ENCODE measurements around the gene CROCC. TPM values are rescaled to one million over a fixed set of nuclear protein-coding genes. Genes with fewer than 3 reads are reported as not detected.
"Not testable (repeated sequence)": the region's sequence is repeated elsewhere in the genome, so short reads cannot be mapped to it uniquely, and the experiment has no call there.

Gene CROCC
- total RNA-seq, 1 experiment from 2014 or later = 9.4 TPM

DNA sequence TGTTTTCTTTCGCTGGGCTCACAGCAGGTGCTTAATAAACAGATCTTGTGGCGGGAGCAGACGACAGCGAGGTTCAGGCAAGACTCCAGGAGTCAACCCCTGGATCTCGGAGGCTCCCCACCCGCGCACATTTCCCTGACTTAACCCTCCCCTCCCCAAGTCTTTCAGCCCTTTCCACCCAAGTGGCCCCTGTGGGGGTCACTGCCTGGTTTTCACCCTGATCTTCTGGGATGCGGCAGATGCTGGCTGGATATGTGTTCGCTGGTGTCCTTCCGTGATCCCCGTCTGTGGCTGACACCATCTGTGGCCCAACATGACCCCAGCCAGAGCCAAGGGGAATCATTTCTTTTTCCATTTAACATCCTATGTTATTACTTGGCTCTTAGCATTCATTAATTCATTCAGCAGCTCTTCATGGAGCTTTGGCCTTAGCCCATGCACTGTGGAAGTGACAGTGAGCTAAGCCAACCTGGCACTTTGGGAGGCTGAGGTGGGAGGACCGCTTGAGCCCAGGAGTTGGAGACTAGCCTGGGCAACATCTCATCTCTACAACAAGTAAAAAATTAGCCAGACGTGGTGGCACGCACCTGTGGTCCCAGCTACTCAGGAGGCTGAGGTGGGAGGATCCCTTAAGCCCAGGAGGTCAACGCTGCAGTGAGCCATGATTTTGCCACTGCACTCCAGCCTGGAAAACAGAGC lies 6.7 kb upstream of the CROCC start:
- not testable (repeated sequence) for DNase-seq (ENCODE audit: low read depth)

DNA sequence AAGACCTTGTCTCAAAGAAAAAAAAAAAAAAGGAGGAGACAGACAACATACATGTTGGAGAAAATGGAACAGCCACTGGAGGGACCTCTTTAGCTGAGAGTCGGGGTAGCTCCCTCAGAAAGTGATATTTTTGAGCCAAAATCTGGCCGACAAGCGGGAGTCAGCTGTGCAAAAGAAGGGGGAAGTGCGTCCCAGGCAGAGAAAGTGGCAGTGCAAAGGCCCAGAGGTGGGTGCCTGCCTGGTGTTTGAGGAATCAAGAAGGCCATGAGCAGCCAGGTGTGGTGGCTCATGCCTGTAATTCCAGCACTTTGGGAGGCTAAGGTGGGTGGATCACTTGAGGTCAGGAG lies 6.1 kb upstream of the CROCC start:
- peak; percentile 11 for DNase-seq (ENCODE audit: low read depth)

DNA sequence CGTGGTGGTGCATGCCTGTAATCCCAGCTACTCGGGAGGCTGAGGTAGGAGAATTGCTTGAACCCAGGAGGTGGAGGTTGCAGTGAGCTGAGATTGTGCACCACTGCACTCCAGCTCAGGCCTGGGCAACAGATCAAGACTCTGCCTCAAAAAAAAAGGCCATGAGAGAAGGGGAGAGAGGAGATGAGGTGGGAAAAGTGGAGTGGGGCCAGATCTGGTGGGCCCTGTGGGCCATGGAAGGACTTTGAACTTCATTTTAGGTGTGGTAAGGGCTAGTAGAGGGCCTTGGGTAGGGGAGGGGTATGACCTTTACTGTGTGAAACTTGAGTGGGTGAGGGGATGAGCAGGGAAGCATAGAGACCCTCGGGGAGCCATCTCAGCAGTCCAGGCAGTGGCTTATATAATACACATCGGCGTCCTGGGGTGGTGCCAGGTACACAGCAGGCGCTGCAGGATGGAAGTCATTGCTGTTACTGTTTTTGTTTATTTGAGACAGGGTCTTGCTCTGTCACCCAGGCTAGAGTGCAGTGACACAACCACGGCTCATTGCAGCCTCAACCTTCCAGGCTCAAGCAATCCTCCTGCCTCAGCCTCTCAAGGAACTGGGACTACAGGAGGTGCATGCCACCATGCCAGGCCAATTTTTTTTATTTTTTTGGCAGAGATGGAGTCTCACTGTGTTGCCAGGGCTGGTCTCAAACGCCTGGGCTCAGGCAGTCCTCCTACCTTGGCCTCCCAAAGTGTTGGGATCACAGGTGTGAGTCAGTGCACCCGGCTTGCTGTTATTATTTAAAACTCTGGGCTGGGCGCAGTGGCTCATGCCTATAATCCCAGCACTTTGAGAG lies 5.5 kb upstream of the CROCC start:
- not testable (repeated sequence) for DNase-seq (ENCODE audit: low read depth)

DNA sequence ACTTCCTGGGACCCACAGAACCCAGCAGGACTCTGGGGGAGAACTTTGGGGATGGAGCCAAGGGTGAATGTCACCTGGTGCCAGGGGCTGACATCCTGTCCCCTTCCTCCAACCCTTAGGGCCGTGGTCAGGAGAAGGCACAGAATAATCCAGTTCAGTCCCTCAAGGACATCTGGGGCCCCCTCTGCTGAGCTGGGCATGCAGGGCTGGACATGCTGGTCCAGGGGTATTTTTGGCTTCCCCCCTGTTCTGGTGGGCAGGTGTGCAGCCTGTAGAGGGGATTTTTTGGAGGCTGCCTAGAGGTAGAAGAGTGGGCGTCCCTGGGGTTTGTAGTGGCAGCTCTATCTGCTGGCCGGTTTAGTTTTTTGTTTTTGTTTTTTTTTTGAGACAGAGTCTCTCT lies 3.4 kb upstream of the CROCC start:
- no peak for DNase-seq (ENCODE audit: low read depth)

DNA sequence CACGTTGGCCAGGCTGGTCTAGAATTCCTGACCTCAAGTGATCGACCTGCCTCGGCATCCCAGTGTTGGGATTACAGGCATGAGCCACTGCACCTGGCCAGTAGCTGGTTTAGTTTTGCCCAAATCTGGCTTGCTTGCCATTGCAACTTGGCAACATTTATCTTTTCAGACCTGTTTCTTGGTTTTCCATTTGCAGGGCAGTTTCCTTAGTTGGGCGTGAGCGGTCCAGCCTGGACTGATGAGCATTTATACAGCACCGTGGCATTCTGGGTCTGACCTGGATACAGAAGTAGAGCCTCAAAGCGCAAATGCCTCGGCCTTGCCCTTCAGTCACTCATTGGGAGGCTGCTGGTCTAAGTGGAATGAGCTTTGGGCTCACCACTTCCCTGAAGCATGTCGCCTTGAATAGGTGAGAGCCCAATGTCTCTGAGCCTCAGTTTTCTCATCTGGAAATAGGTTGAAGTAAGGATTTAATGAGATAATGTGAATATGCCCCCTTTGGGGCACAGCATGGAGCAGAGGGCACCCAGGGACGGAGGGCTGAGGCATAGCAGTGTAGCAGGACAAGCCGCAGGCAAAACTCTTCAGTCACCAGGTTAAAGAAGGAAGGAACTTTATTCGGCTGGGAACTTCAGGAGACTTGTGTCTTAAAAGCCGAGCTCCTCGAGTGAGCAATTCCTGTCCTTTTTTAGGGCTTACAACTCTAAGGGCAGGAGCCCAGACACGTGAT lies 2.6 kb upstream of the CROCC start:
- DNase-seq (ENCODE audit: low read depth) = not testable (repeated sequence)

DNA sequence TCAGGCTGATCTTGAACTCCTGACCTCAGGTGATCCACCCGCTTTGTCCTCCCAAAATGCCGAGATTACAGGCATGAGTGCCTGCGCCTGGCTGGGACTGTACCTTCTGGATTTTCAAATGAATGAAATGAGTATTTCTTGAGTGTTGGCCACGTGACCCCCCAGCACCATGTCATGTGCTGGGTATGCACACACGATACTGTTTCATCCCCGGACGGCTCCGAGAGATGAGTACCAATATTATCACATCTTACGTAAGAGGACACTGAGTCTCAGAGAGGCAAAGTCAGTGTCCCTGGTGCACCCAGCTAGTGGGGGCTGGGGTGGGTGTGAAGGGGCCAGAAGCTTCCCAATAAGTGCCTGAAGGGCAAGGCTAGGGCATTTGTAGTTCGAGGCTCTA lies 780 bp upstream of the CROCC start:
- no peak for DNase-seq (ENCODE audit: low read depth)

DNA sequence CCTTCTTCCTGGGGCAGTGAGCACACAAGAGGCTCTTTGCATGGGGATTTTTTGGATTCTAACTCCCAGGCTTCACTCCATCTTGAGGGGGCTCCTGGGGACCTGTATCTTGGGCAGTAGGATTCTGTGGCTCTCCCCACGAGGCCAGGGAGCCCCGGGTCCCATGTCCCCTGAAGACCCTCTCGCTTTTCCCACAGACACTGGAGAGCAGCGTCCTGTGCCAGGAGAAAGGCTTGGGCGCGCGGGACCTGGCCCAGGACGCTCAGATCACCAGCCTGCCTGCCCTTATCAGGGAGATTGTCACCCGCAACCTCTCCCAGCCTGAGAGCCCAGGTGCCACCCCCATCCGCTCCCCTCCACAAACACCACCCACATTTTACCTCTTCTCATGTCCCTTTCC lies 735 bp downstream of the CROCC start:
- no peak for DNase-seq (ENCODE audit: low read depth)

DNA sequence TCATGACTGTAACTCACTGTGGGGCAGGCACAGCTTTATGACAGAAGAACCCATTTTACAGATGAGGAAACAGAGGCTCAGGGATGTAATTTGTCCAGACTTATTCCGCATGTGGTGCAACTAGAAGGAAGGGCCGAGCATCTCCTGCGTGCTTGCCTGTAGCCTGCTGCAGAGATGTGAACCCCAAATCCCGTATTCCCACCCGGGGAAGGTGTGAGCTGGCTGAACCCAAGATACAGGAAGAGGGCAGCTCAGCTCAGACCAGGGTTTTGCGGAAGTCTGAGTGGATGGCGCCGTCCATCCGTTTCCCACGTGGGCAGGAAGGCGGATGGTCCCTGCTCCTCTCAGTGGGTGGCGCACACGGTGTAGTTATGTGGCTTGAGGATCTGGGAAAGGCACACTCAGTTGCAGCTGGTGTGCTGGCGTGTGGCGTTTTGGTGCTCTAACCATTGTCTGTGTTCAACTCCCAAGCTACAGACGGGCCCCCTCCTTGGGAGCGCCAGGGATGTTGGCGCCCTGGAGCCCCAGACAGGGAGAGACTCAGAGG lies 1.2 kb downstream of the CROCC start:
- DNase-seq (ENCODE audit: low read depth) = no peak

DNA sequence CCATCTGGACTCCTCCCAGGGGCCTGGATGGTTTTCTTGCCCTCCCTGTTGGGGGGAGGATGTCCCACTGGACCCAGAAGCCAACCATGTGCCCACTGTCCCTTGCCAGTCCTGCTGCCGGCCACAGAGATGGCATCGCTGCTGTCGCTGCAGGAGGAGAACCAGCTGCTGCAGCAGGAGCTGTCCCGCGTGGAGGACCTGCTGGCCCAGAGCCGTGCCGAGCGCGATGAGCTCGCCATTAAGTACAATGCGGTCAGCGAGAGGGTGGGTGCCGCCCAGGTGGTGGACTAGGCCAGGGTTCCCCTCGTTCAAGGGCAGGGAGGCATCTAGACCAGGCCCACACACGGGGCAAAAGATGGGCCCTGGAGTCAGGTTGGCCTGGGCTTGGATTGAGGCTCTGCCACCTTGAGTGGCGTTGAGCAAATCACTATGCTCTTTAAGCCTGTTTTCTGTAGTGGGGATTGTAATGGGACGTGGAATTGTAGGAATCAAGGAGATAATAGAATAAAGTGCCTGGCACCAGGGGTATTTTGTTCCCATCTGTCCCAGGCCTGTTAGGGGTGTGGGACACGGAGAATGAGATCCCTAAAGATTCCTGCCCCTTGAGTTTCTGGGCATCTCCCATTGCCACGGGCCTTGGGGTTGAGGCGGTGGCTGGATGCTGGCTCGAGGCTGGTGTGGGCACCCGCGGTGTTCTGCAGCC lies 2.6 kb downstream of the CROCC start:
- no peak for DNase-seq (ENCODE audit: low read depth)

DNA sequence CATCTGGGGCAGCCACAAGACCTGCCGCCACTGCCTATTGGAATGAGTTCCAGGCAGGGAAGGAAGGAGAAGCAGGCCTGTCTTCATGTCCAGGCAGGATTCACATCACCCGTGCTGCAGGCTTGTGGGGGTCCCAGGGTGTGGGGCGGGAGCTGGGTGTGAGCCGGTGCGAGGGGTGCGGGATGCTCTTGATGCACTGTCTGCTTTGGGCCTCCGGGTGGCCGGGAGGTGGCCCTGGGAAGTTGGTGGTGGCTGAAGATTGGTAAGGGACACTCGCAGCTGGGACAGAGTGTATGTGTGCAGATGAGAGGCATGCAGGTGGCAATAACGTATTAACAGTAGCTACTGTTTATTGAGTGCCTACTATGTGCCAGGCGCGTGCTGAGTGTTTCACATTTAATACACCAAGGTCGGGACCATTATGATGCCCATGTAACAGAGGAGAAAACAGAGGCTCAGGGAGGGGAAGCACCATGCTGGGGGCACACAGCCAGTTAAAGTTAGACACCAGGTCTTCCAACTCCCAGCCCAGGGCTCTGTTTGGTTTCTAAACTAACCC lies 3.3 kb downstream of the CROCC start:
- DNase-seq (ENCODE audit: low read depth) = no peak

DNA sequence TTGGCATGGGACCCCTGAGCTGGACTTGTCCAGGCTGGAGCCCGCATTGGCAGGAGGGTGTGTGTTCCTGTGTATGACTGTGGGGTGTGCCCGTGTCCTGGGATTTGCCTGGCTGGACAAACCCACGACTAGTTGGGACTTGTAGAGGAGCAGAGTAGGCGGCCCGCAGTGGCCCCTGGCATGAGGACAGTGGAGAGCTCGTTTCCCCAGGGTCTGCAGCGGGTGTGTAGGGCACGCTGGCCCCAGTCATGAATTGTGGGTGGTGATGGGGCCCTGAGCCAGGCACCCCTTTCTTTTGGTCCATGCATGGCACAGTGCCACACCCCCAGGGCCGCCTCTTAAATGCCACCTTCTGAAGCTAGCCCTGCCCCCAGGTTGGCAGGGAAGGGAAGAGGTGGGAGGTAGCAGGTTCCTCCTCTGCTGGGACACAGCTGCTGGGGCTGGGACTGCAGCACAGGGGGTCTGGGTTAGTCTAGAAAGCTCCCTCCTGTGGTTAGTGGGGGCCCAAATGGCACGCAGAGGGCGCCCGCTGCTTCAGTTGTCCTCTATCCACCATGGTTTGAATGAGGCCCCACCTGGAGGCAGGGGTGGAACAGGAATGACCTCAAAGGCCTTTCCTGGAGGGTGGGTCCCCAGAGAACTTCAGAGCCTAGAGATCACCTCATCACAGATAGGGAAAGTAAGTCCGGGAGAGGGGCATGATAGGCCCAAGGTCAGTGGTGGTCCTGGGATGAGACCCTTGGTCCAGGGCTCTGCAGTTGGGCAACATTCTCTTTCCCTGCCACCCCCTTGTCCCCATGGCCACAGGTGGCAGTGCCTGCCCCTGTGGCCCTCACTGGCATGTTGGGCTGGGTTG lies 4.1 kb downstream of the CROCC start:
- DNase-seq (ENCODE audit: low read depth) = no peak

DNA sequence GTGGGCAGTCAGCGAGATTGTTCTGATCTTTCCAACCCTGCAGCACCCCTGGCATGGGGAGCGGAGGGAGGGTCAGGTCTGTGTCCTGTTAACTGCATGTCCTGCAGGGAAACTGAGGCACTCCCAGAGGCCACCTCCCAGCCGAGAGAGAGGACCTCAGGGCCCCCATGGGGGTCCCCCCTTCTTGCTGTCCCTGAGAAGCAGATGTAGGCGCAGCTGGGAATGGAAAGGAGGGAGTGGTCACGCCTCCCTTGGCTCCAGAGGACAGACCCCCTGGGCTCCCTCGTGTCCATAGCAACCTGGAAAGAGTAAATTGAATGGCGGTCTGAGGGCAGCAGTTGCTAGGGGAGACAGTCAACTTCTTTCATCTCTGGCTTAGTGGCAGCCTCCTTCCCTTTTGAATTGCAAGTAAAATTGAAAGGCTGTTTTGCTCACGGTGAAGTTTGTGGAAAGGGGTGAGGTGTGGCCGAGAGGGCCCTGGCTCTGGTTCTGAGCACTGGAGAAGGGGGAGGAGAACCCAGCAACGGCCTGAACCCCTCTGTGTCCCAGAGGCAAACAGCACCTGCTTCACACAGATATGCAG lies 4.9 kb downstream of the CROCC start:
- no peak for DNase-seq (ENCODE audit: low read depth)

DNA sequence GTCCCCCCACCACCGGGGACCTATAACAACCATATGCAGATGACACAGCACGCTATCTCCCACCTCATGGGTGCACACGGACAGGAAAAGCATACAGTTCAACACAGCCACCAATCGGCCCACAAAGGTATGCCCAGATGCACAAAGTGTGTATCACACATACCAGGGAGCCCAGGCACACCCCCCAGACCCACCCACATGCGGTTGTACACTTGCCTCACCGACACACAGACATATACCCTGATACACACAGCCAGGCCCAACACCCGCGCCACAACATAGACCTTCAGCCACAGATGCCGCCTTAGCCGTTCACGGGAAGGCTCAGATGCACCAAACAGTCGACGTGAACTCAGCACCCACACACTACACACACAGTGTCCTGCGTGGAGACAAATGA lies 5.5 kb downstream of the CROCC start:
- DNase-seq (ENCODE audit: low read depth) = no peak

DNA sequence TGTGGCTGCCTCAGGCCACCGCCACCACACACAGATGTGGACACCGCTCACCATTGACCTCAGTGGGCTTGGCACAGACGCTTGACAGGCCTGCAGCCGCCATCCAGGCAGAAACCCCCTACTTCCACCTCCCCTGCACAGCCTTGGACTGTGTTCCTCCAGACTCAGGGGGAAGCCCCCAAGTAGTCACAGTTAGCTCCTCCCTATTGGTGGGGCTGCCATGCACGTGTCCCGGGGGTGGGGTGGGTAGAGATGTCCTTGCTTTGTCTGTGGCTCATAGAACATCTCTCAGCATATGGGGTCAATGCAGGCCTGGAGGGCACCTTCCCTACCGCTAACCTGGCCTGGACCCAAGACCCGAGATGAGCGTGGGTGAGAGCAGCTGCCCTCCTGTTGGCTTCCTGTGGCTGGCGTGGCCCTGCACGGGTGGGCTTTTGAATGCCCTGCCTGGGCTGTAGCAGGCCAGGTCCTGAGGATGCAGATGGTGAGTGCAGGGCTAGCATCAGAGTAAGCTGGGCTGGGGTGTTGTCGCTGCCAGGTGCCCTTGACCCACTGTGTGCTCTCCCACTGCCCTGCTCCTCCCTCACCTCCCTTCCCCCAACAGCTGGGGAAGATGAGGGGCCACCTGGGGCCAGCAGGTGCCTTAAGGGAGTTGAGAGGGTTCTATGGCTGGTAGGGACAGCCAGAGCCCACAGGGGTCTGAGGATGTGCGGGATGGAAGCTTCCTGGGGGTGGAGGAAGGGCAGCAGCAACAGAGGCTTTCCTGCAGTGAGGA lies 6.2 kb downstream of the CROCC start:
- DNase-seq (ENCODE audit: low read depth) = no peak

DNA sequence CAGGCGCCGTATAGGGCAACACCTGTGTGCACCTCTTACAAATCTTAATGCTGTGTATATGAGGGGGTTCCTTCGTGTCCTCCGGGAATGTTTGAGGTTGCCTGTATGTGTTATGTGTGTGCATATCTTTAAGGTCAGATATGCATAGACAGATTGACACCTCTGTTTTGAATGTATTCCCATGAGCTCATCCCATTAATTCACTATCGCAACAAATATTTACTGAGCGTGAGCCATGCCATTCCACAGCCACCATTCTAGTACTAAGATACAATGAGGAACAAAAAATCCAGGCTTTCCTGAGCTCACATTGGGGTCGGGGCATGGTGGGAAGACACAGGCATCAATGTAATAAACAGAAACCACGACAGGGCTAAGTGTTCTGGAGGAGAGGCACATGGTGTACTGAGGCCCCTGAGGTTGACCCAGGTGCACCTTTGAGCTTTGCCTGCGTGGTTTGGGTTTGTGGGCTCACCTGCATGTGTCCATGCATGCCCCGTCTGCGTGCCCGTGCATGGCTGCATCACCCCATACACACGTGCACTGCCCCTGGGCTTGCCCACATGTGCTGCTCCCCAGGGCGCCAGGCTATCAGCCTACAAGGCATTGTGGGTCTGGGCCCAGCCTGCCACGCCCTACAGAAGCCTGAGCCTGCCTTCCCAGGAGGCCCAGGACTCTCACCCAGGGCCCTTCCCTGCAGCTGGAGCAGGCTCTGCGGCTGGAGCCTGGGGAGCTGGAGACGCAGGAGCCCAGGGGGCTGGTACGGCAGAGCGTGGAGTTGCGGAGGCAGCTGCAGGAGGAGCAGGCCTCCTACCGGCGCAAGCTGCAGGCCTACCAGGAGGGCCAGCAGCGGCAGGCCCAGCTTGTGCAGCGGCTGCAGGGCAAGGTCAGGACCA lies 7.7 kb downstream of the CROCC start:
- not testable (repeated sequence) for DNase-seq (ENCODE audit: low read depth)

DNA sequence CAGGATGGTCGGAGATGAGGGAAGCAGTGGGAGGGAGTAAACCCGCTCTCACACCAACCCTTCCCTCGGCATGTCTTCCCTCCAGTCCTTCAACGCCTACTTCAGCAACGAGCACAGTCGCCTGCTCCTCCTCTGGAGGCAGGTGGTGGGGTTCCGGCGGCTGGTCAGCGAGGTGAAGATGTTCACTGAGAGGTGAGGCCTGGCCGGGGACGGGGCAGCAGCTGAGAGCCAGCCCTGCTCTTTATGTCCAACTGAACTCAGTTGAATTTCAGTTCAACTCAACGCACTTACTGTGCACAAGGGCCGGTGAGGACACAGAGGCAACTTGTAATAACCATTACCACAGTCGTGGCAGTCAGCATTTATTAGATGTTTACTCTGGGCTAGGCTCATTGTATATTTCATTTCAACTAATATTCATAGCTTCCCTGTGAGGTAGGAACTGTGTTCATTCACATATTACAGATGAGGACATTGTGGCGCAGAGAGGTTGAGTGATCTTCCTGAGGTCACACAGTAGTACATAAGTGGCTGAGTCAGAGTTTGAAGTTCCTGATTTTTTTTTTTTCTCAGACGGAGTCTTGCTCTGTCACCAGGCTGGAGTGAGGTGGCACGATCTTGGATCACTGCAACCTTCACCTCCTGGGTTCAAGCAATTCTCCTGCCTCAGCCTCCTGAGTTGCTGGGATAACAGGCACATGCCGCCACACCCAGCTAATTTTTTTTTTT lies 9.6 kb downstream of the CROCC start:
- DNase-seq (ENCODE audit: low read depth) = not testable (repeated sequence)

DNA sequence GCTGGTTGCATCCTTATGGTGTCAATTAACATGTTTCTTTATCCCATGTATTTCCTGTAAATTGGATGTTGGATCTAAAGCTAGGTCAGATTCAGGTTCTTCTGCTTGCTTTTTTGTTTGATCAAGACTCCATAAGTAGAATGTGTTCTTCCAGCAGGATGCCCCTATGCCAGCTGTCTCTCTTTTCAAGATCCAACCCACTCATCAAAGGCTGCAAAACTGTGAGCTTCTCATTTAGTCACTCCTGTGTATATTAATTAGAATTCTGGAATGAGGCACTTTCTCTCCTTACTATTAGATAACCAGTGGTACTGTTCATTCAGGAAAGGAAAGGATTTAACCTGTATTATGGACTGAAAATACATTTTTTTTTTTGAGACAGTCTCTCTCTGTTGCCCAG lies 12.2 kb downstream of the CROCC start:
- not testable (repeated sequence) for DNase-seq (ENCODE audit: low read depth)
